AG09309 (cell line): ENCODE data around the gene PTCD2.

Experiments
- DNase-seq: peaks from one replicate; pipeline ENCODE4 v3.0.0-alpha.2; 2010; ENCODE audit warnings: low read depth
- H3K4me3 ChIP-seq: 2 replicates; pipeline ENCODE4 v1.5.1; 2011; ENCODE audit warnings: mild to moderate bottlenecking, low read depth, low read length, moderate library complexity; ENCODE audit not compliant: control insufficient read depth
- TF ChIP-seq, protein P1 (sequence below): IDR thresholded peaks from 2 replicates; pipeline ENCODE4 v1.5.1; 2011; ENCODE audit warnings: mild to moderate bottlenecking, low read depth, low read length, inconsistent platforms; ENCODE audit not compliant: insufficient read depth, control insufficient read depth; ENCODE audit errors: missing control alignments

The PTCD2 gene

DNA sequence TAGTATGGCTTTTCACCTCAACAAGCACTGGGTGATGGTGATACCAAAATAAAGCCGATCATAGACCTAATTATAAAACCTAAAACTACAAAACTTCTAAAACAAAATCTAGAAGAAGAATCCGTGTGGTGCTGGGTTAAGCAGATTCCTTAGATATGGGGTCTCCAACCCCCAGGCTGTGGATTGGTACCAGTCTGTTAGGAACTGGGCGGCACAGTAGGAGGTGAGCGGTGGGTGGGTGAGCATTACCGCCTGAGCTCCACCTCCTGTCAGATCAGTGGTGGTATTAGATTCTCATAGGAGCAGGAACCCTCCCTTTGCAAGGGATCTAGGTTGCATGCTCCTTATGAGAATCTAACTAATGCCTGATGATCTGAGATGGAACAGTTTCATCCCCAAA is 33.4 kb upstream of the PTCD2 start:
- DNase-seq, result no peak
- H3K4me3 ChIP-seq, result no peak overlapping the region
- TF ChIP-seq, protein P1, sequence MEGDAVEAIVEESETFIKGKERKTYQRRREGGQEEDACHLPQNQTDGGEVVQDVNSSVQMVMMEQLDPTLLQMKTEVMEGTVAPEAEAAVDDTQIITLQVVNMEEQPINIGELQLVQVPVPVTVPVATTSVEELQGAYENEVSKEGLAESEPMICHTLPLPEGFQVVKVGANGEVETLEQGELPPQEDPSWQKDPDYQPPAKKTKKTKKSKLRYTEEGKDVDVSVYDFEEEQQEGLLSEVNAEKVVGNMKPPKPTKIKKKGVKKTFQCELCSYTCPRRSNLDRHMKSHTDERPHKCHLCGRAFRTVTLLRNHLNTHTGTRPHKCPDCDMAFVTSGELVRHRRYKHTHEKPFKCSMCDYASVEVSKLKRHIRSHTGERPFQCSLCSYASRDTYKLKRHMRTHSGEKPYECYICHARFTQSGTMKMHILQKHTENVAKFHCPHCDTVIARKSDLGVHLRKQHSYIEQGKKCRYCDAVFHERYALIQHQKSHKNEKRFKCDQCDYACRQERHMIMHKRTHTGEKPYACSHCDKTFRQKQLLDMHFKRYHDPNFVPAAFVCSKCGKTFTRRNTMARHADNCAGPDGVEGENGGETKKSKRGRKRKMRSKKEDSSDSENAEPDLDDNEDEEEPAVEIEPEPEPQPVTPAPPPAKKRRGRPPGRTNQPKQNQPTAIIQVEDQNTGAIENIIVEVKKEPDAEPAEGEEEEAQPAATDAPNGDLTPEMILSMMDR, result no peak

DNA sequence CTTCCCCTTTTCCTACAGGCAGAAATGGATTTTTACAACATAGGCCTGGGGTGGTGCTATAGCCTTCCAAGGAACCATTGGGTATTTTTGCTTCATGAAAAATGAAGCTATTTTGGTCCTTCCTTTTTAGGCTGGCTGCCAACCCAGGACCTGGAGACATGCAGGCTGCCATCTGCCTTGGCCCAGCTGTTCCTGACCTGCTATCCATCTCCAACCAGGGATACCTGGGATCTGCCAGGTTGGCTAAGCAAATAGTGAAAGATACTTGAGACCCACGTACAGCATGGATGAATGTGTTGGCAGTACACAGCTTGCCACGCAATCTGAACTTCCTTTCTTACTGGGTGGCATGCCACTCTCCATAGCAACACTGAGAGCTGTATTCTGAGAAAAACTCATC is 31.2 kb upstream of the PTCD2 start:
- no peak overlapping the region for H3K4me3 ChIP-seq
- TF ChIP-seq, protein P1, result no peak
- no peak for DNase-seq

DNA sequence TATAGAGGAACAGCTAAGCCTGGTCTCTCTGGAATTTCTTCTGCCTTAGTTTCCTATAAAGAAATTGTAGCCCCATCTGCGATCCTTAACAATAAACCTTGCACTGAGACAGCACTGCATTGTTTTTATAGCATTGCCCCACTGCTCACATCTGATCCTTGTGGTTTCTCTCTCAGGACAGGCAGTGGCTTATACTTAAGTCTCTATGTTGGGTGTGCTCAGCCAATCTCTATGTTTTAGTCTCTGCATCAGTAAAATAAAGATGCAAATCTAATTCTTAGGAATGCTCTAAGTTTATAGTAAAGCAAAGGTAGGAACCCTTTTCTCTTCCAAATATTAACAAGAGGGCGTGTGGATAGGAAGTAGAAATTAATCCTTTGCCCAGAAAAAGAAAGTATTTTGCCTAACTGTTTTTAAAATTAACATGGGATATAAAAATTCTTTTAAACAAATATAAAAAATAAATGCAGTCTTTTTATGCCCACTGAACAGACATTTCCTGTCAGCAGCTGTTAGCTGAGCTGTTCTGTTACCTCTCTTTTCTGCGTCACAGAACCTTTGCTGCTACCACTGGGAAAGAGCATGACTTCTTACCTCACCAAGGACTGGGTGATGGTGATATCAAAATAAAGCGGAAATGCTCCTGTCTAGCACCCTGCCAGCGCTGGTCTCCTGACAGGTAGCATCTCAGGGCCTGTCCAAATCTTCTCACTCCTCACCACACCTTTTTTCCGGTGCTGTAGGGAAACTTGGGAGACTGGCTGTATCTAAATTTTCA is 29.6 kb upstream of the PTCD2 start:
- DNase-seq, result no peak
- H3K4me3 ChIP-seq, result no peak overlapping the region
- TF ChIP-seq, protein P1, result no peak

DNA sequence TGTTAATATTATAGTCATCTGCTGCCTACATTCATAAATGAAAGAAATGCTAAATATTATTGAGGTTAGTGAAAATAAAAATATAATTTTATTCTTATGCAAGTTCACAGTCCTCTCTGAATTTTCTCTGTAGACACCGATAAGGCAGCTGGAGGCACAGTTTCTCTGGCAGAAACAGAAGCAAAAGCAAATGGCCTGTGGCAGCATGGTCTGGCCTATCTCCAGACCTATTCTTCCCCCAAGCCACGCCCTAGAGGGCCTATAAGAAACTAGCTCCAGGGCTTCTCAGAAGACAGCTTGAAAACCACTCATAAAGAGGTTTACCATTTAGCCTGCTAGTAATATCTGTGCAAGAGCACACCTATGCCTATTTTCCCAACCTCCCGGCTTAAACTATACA is 28.6 kb upstream of the PTCD2 start:
- TF ChIP-seq, protein P1, result no peak
- no peak for DNase-seq
- no peak overlapping the region for H3K4me3 ChIP-seq

DNA sequence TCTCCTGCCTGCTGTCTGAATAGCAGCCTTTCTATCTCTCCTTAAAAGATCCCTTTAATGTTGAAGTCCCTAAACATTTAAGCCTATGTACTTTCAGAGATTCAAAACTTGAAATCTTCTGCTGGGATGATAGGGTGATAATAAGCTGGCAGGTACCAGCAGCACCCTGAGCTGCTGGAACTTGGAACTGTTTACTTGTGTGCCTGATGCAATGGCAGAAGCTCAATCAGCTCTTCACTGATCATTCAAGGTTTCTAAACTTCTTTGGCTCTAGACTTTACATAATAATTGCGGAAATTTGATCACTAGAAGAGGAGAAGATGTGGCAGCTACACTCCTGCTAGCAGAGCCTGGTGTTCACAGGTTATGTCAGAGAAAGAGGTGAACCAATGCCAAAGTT is 27.8 kb upstream of the PTCD2 start:
- no peak overlapping the region for H3K4me3 ChIP-seq
- no peak for DNase-seq
- TF ChIP-seq, protein P1, result no peak

DNA sequence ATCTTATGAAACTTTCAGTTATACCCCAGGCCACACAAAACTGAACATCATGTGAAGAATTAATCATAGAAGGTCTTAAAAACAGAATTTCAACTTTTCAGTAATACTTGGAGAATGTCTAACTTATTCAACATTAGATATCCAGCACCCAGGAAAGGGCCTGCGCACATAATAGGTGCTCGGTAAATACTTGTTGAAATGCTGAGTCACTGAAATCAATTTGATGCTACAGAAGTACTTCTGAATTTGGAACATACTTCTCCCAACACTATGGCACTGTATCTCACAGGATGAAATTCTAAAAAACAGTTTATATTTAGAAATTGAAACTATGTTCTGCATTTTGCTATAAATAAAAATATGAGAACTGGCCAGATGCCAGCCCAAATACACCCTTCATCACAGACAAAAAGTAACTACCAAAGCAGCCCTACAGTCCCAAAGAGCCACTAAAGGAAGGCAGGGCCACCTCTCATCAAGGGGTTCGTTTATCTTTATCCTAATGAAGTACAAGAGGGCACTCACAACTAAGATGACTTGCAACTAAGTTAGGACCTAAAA is 26.6 kb upstream of the PTCD2 start:
- TF ChIP-seq, protein P1, result no peak
- H3K4me3 ChIP-seq, result no peak overlapping the region
- DNase-seq, result no peak
